ENCODE results near the gene BCO1.

Gene BCO1

GRCh38 chr16:81275064-81275532 is 36.6 kb downstream of the BCO1 start:
- no peak for DNase-seq (ENCODE audit: low read depth)

GRCh38 chr16:81275795-81276194 is 37.3 kb downstream of the BCO1 start:
- no peak overlapping the region for H3K4me3 ChIP-seq (ENCODE audit: low read length)
- no peak for DNase-seq (ENCODE audit: low read depth)
- TF ChIP-seq CTCF (conservative IDR thresholded peaks at IDR 0.05; ENCODE audit: low read length) = no peak

More at GRCh38 chr16:81275064-81275532, 36.6 kb downstream of the BCO1 start:
- no peak for TF ChIP-seq CTCF (conservative IDR thresholded peaks at IDR 0.05; ENCODE audit: low read length)
- no peak overlapping the region for H3K4me3 ChIP-seq (ENCODE audit: low read length)

GRCh38 chr16:81276323-81276722 is 37.8 kb downstream of the BCO1 start:
- DNase-seq (ENCODE audit: low read depth) = no peak
- no peak for TF ChIP-seq CTCF (conservative IDR thresholded peaks at IDR 0.05; ENCODE audit: low read length)

GRCh38 chr16:81277541-81278080 is 39.1 kb downstream of the BCO1 start:
- no peak for DNase-seq (ENCODE audit: low read depth)
- no peak for TF ChIP-seq CTCF (conservative IDR thresholded peaks at IDR 0.05; ENCODE audit: low read length)
- no peak overlapping the region for H3K4me3 ChIP-seq (ENCODE audit: low read length)

More at GRCh38 chr16:81276323-81276722, 37.8 kb downstream of the BCO1 start:
- H3K4me3 ChIP-seq (ENCODE audit: low read length) = no peak overlapping the region

- no peak for TF ChIP-seq CTCF (conservative IDR thresholded peaks at IDR 0.05; ENCODE audit: low read length)
- DNase-seq (ENCODE audit: low read depth) = no peak
- no peak overlapping the region for H3K4me3 ChIP-seq (ENCODE audit: low read length)
Observed at GRCh38 chr16:81278526-81278925, 40.0 kb downstream of the BCO1 start.

- H3K4me3 ChIP-seq (ENCODE audit: low read length) = no peak overlapping the region
- TF ChIP-seq CTCF (conservative IDR thresholded peaks at IDR 0.05; ENCODE audit: low read length) = no peak
- DNase-seq (ENCODE audit: low read depth) = peak; percentile 16
Observed at GRCh38 chr16:81279392-81279791, 40.9 kb downstream of the BCO1 start.

GRCh38 chr16:81280393-81280792 is 41.9 kb downstream of the BCO1 start:
- no peak overlapping the region for H3K4me3 ChIP-seq (ENCODE audit: low read length)
- TF ChIP-seq CTCF (conservative IDR thresholded peaks at IDR 0.05; ENCODE audit: low read length) = no peak
- no peak for DNase-seq (ENCODE audit: low read depth)

Measured in AG10803 (cell line).